Measurements from ENCODE around the gene TYW5.

Gene TYW5, protein sequence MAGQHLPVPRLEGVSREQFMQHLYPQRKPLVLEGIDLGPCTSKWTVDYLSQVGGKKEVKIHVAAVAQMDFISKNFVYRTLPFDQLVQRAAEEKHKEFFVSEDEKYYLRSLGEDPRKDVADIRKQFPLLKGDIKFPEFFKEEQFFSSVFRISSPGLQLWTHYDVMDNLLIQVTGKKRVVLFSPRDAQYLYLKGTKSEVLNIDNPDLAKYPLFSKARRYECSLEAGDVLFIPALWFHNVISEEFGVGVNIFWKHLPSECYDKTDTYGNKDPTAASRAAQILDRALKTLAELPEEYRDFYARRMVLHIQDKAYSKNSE

DNA sequence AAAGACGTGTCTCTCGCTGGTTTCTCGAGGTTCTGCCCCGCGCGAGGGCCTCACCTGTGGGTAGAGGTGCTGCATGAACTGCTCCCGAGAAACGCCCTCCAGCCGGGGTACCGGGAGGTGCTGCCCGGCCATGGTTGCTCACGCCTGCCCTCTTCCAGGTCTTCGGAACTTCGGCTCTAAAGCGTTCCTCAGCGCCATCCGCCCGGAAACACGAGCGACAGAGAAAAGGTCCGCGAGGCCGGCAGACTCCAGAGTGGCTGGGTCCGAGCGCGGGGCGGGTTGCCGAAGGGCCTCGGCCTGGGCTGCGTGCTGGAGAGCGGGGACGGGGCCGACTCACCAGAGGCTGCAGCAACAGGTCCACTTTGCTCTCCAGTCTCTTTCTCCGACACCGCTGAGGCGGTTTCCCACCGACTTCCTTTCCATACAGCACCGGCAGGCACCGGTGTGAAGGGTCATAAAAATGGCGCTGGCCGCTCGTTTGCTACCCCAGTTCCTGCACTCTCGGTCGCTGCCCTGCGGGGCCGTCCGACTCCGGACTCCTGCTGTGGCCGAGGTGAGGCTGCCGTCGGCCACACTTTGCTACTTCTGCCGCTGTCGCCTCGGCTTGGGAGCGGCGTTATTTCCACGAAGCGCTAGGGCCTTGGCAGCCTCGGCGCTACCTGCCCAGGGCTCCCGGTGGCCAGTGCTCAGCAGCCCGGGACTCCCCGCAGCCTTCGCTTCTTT lies at the start of gene TYW5, which contains the start of gene MAIP1:
TYW5 (minus strand) TSS at position 153 of the 723 bp plus-strand sequence; CDS start at position 132, 21 bp downstream.
MAIP1 (plus strand) TSS at position 244 of the 723 bp plus-strand sequence; CDS start at position 461, 217 bp downstream.
- TF ChIP-seq, protein P1, sequence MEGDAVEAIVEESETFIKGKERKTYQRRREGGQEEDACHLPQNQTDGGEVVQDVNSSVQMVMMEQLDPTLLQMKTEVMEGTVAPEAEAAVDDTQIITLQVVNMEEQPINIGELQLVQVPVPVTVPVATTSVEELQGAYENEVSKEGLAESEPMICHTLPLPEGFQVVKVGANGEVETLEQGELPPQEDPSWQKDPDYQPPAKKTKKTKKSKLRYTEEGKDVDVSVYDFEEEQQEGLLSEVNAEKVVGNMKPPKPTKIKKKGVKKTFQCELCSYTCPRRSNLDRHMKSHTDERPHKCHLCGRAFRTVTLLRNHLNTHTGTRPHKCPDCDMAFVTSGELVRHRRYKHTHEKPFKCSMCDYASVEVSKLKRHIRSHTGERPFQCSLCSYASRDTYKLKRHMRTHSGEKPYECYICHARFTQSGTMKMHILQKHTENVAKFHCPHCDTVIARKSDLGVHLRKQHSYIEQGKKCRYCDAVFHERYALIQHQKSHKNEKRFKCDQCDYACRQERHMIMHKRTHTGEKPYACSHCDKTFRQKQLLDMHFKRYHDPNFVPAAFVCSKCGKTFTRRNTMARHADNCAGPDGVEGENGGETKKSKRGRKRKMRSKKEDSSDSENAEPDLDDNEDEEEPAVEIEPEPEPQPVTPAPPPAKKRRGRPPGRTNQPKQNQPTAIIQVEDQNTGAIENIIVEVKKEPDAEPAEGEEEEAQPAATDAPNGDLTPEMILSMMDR (IDR thresholded peaks at IDR 0.05), result no peak

DNA sequence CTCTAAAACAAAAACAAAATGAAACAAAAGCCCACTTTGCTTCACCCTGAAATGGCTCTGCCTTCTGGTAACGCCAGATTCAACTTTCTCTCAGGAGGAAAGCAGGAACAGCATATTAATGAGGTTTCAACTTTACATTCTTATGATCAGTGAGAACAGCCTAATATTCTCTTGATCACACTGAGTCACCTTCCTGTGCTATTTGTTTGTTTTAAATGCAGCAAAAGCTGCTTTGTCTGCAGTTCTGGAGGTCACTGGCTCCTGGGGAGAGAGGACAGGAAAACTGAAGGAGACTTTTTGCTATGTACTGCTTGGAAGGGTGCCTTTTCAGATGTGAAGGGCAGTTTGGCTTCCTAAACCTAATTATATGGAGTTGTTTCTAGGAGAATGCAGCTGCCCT lies 48.2 kb upstream of the TYW5 start:
- TF ChIP-seq, protein P1 (IDR thresholded peaks at IDR 0.05), result no peak

DNA sequence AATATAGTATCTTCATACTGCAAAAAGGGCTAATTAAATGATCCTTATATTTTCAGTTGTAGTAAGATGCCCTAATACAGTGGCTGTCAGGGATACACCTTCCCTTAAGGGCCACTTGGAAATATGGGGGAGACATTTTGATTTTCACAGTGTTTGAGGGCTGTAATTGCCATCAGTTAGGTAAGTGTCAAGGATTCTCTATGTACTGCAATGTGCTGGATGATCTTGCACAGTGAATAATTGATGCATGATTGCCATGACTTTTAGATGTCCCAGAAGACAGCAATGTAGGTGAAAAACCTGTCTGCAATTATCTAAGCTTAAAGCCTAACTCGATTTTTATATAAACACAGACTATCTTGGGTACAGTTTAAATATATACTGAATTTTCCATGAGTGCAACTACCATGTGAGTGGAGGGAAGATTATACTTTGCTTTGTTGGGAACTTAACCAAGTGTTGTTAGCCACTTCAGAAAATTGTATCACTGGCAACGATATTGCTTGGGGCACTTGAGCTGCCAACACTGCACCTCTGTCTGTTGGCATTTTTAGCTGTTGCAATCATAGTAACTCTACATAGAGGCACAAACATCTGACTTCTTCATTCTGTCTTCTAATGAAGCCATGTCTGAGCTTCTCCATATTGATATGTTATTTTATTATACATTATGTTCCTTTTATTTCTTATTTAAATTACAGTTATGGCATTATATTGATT lies 45.3 kb upstream of the TYW5 start:
- TF ChIP-seq, protein P1 (IDR thresholded peaks at IDR 0.05), result no peak

DNA sequence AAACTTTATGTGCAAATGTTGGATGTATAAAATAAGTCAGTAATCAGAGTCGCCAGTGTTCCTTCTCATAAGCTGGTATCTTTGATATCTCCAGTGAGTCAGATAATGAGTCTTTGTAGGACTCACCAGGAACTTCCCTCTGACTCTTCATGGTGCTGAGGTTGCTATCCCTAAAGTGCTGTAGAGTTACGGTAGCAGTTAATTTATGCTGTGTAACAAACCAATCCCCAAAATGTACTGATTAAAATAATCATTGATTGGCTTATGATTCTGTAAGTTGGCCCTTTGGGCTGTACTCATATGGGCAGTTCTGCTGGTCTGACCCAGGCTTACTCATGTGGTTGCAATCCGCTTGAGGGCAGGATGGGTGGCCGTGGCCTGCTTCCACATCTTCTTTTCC lies 43.9 kb upstream of the TYW5 start:
- TF ChIP-seq, protein P1 (IDR thresholded peaks at IDR 0.05), result no peak

DNA sequence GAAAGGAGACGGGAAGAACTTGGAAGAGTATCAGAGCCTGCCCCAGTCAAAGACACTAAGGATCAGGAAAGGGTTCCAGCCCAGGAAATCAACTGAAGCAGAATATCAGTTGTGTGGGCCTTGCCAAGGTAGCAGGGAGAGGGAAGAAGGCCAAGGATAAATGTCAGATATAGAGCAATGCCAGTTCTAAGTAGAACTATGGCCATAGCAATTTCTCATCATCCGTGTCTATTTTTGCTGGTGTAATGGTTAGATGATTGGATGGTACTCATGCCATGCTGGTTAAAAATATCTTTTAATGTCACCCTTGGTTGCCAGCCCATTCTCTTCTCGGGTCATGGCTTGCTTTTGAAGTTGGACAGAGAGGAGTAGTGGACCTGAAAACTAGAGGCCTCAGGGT lies 42.0 kb upstream of the TYW5 start:
- TF ChIP-seq, protein P1 (IDR thresholded peaks at IDR 0.05), result no peak

DNA sequence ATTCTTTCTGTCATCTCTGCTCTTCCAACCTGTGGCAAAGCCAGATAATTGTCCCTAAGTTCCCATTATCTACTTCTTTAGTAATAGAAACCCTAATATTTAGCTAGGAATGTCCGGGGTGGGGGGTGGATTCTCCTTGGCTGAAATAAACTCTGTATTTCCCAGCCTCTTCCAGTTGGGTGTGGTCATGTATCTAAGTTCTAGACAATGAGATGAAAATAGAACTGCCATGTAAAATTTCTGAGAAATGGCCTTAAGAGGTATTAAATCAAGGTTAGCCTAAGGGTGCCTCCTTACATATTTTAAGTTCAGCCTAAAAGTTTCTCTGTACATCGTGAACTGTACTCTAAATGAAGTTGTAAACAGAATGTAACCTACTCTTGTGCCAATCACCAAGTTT lies 39.6 kb upstream of the TYW5 start:
- TF ChIP-seq, protein P1 (IDR thresholded peaks at IDR 0.05), result no peak

DNA sequence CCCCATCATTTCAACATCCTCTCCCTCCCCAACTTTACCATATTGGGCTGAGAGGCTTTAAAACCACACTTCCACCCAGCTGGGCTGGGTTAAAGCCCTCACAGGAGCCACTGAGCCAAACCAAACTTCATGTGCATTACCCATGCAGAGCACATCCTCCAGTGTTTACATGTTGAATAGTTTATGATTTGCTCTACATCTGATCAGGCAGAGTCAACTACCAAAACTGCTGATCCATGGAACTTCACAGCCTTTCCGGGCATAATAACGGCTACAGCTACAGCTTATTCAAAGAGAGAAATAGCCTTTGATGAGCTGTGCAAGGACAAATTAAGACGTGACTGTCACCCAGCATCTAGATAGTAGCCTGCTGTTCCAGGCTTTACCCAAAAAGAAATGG lies 39.1 kb upstream of the TYW5 start:
- TF ChIP-seq, protein P1 (IDR thresholded peaks at IDR 0.05), result no peak

Data from LNCAP (cell line).